Epithelial cell of proximal tubule (primary cell): ENCODE data around the gene MGME1. TPM values are rescaled to one million over a fixed set of nuclear protein-coding genes. Genes with fewer than 3 reads are reported as not detected.

ENCODE experiments used
- DNase-seq: peaks from one replicate; pipeline ENCODE4 v3.0.0-alpha.2; 2011; ENCODE audit warnings: low read depth
- H3K4me3 ChIP-seq: 2 replicates; pipeline ENCODE4 v1.5.1; 2011; ENCODE audit warnings: low read depth, mild to moderate bottlenecking, low read length
- total RNA-seq: library from RNA; depleted of rRNA; stranded (reverse); fragments of >200 nt; gene quantifications from 2 replicates; pipeline ENCODE4 v1.2.3, GENCODE V29; 2015
- TF ChIP-seq, protein P1 (sequence below): conservative IDR thresholded peaks from 2 replicates; pipeline ENCODE4 v1.5.1; 2012; ENCODE audit warnings: low read depth, mild to moderate bottlenecking, low read length

Gene MGME1
- total RNA-seq, 1 donor from 2014 or later: 15.2 TPM

DNA sequence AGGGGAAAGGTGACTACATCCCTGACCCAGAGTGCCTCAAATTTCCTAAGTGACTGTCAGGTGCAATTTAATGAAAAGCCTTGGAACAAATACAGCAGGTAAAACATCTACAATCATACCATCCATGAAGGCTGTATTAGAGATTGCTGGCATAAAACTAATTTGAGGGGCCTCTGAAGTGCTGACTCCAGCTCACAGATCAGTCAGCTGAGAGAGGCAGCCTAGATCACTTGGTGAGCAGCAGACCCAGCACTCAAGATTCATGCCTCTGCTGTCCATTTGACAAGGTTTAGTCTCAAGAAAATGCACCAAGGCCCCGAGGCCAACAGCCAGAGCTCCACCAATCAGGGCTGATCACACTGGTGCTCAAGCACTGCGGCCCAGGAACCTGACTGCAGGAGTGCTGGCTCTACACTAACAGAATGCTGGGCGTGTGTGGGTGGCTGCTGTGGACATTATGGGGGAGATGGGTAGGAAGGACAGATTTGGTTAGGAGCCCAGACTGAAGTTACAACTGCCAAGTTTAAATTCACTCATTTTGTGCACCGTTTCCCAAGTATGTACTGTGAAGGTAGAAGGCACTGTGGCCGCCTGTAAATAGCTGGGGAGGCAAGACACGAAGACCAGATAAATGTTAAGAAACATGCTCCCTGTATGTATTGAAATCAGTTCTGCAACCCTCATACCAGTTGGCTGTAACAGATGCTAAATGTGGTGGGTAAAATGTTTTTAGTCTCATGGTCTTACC, 28.4 kb upstream of the MGME1 start:
- TF ChIP-seq, protein P1, sequence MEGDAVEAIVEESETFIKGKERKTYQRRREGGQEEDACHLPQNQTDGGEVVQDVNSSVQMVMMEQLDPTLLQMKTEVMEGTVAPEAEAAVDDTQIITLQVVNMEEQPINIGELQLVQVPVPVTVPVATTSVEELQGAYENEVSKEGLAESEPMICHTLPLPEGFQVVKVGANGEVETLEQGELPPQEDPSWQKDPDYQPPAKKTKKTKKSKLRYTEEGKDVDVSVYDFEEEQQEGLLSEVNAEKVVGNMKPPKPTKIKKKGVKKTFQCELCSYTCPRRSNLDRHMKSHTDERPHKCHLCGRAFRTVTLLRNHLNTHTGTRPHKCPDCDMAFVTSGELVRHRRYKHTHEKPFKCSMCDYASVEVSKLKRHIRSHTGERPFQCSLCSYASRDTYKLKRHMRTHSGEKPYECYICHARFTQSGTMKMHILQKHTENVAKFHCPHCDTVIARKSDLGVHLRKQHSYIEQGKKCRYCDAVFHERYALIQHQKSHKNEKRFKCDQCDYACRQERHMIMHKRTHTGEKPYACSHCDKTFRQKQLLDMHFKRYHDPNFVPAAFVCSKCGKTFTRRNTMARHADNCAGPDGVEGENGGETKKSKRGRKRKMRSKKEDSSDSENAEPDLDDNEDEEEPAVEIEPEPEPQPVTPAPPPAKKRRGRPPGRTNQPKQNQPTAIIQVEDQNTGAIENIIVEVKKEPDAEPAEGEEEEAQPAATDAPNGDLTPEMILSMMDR: no peak
- DNase-seq: no peak
- no peak overlapping the region for H3K4me3 ChIP-seq

DNA sequence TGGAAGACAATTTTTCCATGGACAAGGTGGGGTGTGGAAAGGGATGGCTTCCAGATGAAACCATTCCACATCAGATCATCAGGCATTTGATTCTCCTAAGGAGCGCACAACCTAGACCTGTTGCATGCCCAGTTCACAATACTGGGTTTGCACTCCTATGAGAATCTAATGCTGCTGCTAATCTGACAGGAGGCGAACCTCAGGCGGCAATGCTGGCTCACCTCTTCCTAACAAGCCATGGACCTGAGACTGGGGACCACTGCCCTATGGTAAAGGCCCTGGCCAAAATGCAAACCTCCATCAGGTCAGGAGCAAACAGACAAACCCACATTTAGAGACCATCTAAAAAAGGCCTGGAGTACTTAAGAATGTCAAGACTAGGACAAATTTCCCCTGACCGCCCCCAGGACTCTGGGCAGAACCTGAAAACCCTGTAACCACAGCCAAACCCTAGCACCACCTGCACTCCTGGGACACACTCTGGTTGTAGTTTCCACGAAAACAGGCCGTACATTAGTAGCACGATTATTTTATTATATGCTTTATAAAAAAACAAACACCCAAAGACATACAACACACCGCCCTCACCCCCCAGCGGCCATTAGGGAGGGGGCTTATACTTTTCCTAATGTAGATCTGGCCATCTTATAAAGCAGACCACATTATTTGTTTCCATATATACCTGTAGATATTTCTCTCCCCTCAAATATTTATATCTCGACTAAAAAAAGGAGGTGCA, 27.6 kb upstream of the MGME1 start:
- H3K4me3 ChIP-seq: no peak overlapping the region
- TF ChIP-seq, protein P1: no peak
- DNase-seq: no peak

- TF ChIP-seq, protein P1: no peak
- H3K4me3 ChIP-seq: no peak overlapping the region
- no peak for DNase-seq
Measured at GRCh38 chr20:17941826-17942196, 27.0 kb upstream of the MGME1 start.

DNA sequence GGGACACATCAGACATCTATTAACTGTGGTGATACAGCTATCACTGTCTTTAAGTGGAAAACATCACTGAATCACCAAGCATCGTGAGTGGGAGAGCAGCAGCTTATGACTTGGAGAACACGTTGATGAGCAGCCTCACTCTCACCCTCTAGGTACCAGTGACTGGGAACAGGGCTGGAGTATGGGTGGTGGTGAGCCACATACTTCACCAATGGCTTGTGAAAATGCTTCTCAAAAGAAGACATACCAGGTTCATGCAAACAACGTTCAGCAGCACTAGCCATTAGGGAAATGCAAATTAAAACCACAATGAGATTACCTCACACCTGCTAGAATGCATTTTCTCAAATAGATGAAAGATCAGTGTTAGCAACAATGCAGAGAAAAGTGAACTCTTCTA, 25.5 kb upstream of the MGME1 start:
- TF ChIP-seq, protein P1: no peak
- DNase-seq: no peak
- H3K4me3 ChIP-seq: no peak overlapping the region

GRCh38 chr20:17944854-17945474, 23.9 kb upstream of the MGME1 start:
- no peak for DNase-seq
- TF ChIP-seq, protein P1: no peak
- H3K4me3 ChIP-seq: no peak overlapping the region

- TF ChIP-seq, protein P1: no peak
- no peak overlapping the region for H3K4me3 ChIP-seq
- DNase-seq: no peak
Measured at GRCh38 chr20:17946040-17946439, 22.8 kb upstream of the MGME1 start.
